HepG2 (cell line): Measurements from ENCODE around the gene UNC119B. TPM values are rescaled to one million over a fixed set of nuclear protein-coding genes. Genes with fewer than 3 reads are reported as not detected.

Source experiments
- ETV5 ChIP-seq: IDR thresholded peaks from 2 replicates; pipeline ENCODE4 v1.6.1; 2018; ENCODE audit warnings: missing biosample characterization, missing genetic modification reagents, inconsistent platforms, borderline replicate concordance
- GABPA ChIP-seq, 2 experiments: IDR thresholded peaks; 2 replicates each; pipeline ENCODE4 v1.6.1; 2011 to 2016; ENCODE audit warnings: low read depth in 2 of 2, low read length in 1 of 2, missing biosample characterization in 1 of 2, missing genetic modification characterization in 1 of 2
- HDAC6 ChIP-seq: fragments of 200-600 bp; sonication (generic); IDR thresholded peaks from 2 replicates; pipeline ENCODE4 v1.7.0; 2017; ENCODE audit warnings: mild to moderate bottlenecking, antibody characterized with exemption, low read length, low read depth
- HNRNPLL ChIP-seq: fragments of 200-400 bp; formaldehyde crosslinking; IDR thresholded peaks from 2 replicates; pipeline ENCODE4 v1.6.1; 2017; ENCODE audit warnings: mild to moderate bottlenecking, low read depth, low read length; ENCODE audit not compliant: poor library complexity, severe bottlenecking
- IRX3 ChIP-seq: sonication (generic); formaldehyde crosslinking; IDR thresholded peaks from 2 replicates; pipeline ENCODE4 v1.8.1; 2023; ENCODE audit warnings: mild to moderate bottlenecking, low read depth, missing genetic modification reagents, borderline replicate concordance
- NCOA5 ChIP-seq: sonication (generic); formaldehyde crosslinking; IDR thresholded peaks from 2 replicates; pipeline ENCODE4 v1.4.0; 2020; ENCODE audit warnings: missing genetic modification reagents
- PAF1 ChIP-seq: IDR thresholded peaks from 2 replicates; pipeline ENCODE4 v1.6.1; 2016; ENCODE audit warnings: missing genetic modification reagents, missing compliant biosample characterization
- POLR2A ChIP-seq, 2 experiments: IDR thresholded peaks; 2 replicates each; pipeline ENCODE4 v1.6.1; 2011; ENCODE audit warnings: low read depth in 2 of 2, low read length in 2 of 2, mild to moderate bottlenecking in 1 of 2, moderate library complexity in 1 of 2; ENCODE audit not compliant: insufficient read depth in 1 of 2
- RFX3 ChIP-seq: IDR thresholded peaks from 2 replicates; pipeline ENCODE4 v1.6.1; 2016; ENCODE audit warnings: missing biosample characterization, missing genetic modification reagents
- RFX5 ChIP-seq: IDR thresholded peaks from 2 replicates; pipeline ENCODE4 v1.6.1; 2011; ENCODE audit warnings: low read depth, low read length, improper control_type of control experiment
- U2AF1 ChIP-seq: fragments of 200-400 bp; formaldehyde crosslinking; optimal IDR thresholded peaks from 2 replicates; pipeline ENCODE3; 2017; ENCODE audit warnings: mild to moderate bottlenecking, low read depth, low read length
- UBTF ChIP-seq: sonication (generic); formaldehyde crosslinking; IDR thresholded peaks from 2 replicates; pipeline ENCODE4 v1.4.0; 2020; ENCODE audit warnings: mild to moderate bottlenecking, missing genetic modification reagents
- ZFP90 ChIP-seq: sonication (generic); formaldehyde crosslinking; IDR thresholded peaks from 2 replicates; pipeline ENCODE4 v1.8.0; 2022; ENCODE audit warnings: missing genetic modification reagents, mild to moderate bottlenecking, inconsistent platforms, borderline replicate concordance
- ZNF232 ChIP-seq: sonication (generic); formaldehyde crosslinking; IDR thresholded peaks from 2 replicates; pipeline ENCODE4 v1.4.0; 2020; ENCODE audit warnings: missing genetic modification reagents, borderline replicate concordance
- ZNF274 ChIP-seq: sonication (generic); formaldehyde crosslinking; IDR thresholded peaks from 2 replicates; pipeline ENCODE4 v1.5.1; 2020; ENCODE audit warnings: mild to moderate bottlenecking, missing genetic modification reagents
- ZNF558 ChIP-seq: sonication (generic); formaldehyde crosslinking; IDR thresholded peaks from 2 replicates; pipeline ENCODE4 v1.9.0; 2022; ENCODE audit warnings: mild to moderate bottlenecking, missing genetic modification reagents, borderline replicate concordance
- ZNF609 ChIP-seq: sonication (generic); formaldehyde crosslinking; IDR thresholded peaks from 2 replicates; pipeline ENCODE4 v1.4.0; 2020; ENCODE audit warnings: mild to moderate bottlenecking, missing genetic modification reagents, borderline replicate concordance
- ZNF629 ChIP-seq: sonication (generic); formaldehyde crosslinking; conservative IDR thresholded peaks from 2 replicates; pipeline ENCODE4 v1.5.0; 2020; ENCODE audit warnings: missing genetic modification reagents
- ZSCAN31 ChIP-seq: sonication (generic); formaldehyde crosslinking; IDR thresholded peaks from 2 replicates; pipeline ENCODE4 v1.5.0; 2020; ENCODE audit warnings: low read depth, mild to moderate bottlenecking, missing genetic modification reagents
- polyA plus RNA-seq, 8 experiments: library from polyadenylated mRNA; depleted of rRNA in 3 of 8; stranded (reverse) in 7 of 8; unstranded in 1 of 8; fragments of >200 nt; fragmentation: Illumina TruSeq in 4 of 8; extraction: Trizol in 4 of 8; gene quantifications; 2 replicates each; pipeline versions ENCODE4 v1.2.1 to v1.2.3, GENCODE V29; 2011 to 2016; ENCODE audit warnings: low read depth in 4 of 8, missing spikeins in 1 of 8, mixed read lengths in 1 of 8; ENCODE audit not compliant: insufficient read depth in 1 of 8
- total RNA-seq, 5 experiments: library from RNA; depleted of rRNA; stranded (reverse); fragments of >200 nt; fragmentation: Illumina TruSeq; extraction: Trizol; gene quantifications; 2 replicates each; pipeline ENCODE4 v1.2.3, GENCODE V29; 2016; ENCODE audit warnings: low read depth in 1 of 5

UNC119B gene
- total and polyA plus RNA-seq, 2 of the 13 experiments (the other 11 are each of a cell fraction or from before 2014, with no cell fraction given): 19.6 to 19.7 TPM

- TF ChIP-seq ETV5 (CRISPR knock-in tag) (peak; percentile 22; the same call in 1 of the 2 replicates), GABPA (IDR thresholded peaks at IDR 0.05; ENCODE audit: low read depth, low read length) (0 out of 2 replicates have a peak, but pooled peaks have one; percentile 39), GABPA (CRISPR knock-in tag; IDR thresholded peaks at IDR 0.05; ENCODE audit: low read depth) (no peak), HDAC6 (no peak), PAF1 (no peak), NCOA5 (CRISPR knock-in tag) (no peak), HNRNPLL (peak; percentile 55), ZNF232 (peak; percentile 12; the same call in 1 of the 2 replicates), POLR2A (IDR thresholded peaks at IDR 0.05; ENCODE audit: insufficient read depth in 1 of 2, low read depth in 2 of 2, low read length in 2 of 2) (peak; percentile 58 to 79; a peak in 3 of 4 replicates), U2AF1 (no peak), ZFP90 (CRISPR knock-in tag) (no peak; the same call in 1 of the 2 replicates), UBTF (CRISPR knock-in tag) (no peak; the same call in 1 of the 2 replicates), ZNF609 (0 out of 2 replicates have a peak, but pooled peaks have one; percentile 11), RFX3 (peak; percentile 92), ZNF274 (CRISPR knock-in tag) (peak; percentile 4), ZNF629 (CRISPR knock-in tag) (peak; percentile 89), IRX3 (CRISPR knock-in tag) (no peak), ZSCAN31 (CRISPR knock-in tag) (0 out of 2 replicates have a peak, but pooled peaks have one; percentile 41), RFX5 (peak; percentile 64), ZNF558 (CRISPR knock-in tag) (peak; percentile 60; the same call in 1 of the 2 replicates)
Measured at GRCh38 chr12:120686151-120686689, 24.0 kb upstream of the UNC119B start (continued).
